Inflammatory macrophage treated with lipopolysaccharide for 1 hour (primary cell): ENCODE data around the gene CCDC126.
A peak's percentile ranks its signal among the peaks of the same experiment; 100 is the strongest.
"Not testable (repeated sequence)": the region's sequence is repeated elsewhere in the genome, so short reads cannot be mapped to it uniquely, and the experiment has no call there.

Experiments
- DNase-seq, 2 donors: peaks; one replicate each; pipeline ENCODE4 v3.0.0-alpha.2; 2020 to 2022

The CCDC126 gene

DNA sequence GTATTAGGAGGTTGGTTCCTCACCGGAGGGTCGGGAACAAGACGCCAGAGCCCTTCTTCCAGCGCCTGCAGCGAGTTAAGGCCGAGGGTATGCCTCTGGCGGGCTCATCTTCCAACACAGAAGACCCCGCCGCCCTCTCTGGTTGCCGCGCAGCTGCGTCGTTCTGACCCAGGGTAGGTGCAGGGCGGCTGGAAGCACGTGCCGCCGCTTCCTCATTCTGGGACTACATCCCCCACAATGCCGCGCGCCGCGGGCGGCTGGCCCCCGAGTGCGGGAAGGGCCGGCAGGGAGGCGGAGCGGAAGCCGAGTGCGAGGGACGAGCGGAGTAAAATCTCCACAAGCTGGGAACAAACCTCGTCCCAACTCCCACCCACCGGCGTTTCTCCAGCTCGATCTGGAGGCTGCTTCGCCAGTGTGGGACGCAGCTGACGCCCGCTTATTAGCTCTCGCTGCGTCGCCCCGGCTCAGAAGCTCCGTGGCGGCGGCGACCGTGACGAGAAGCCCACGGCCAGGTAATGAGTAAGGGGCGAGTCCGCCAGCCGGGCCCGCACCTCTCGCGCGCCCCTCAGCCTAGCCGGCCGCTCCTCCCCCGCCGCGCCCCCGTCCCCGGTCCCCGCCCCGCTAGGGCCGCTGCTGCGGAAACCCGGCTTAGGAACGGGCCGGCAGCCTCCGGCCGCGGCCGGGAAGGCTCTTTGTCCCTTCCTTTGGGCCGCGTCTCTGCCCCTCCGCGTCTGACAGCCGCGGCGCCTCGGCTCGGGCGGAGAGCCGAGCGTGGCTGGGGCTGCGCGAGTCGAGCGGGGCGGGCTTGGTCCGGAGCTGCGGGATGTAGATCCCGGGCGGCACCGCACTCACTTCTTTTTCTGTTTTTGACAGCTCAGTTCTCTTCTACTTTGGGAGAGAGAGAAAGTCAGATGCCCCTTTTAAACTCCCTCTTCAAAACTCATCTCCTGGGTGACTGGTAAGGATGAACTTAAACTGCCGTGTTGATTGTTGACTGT lies at the start of gene CCDC126:
CCDC126 (plus strand) TSS at position 289 of the 998 bp plus-strand sequence. CDS start 13,934 bp downstream, outside the sequence.
- DNase-seq: peak; percentile 87 to 92

GRCh38 chr7:23547662-23548061 lies 49.5 kb upstream of the CCDC126 start:
- no peak for DNase-seq

GRCh38 chr7:23558303-23558702 lies 38.9 kb upstream of the CCDC126 start:
- no peak for DNase-seq

GRCh38 chr7:23570592-23571200 lies 26.5 kb upstream of the CCDC126 start:
- peak; percentile 55 to 90 for DNase-seq

DNA sequence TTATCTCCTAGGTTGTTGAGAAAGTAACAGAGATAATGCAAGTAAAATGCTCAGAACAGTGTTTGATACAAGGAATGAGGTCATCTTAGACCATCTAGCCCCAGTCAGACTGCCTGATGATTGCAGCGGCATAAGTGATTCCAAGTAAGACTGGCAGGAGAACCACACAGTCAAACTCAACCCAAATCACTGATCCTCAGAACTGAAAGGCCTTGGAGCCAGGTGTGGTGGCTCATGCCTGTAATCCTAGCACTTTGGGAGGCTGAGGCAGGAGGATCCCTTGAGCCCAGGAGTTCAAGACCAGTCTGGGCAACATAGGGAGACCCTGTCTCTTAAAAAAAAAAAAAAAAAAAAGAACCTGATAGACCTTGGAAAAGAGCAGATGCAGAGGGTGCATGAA lies 15.2 kb upstream of the CCDC126 start:
- not testable (repeated sequence) for DNase-seq

GRCh38 chr7:23585304-23585703 lies 11.9 kb upstream of the CCDC126 start:
- DNase-seq: not testable (repeated sequence)

GRCh38 chr7:23586159-23586558 lies 11.0 kb upstream of the CCDC126 start:
- no peak for DNase-seq

DNA sequence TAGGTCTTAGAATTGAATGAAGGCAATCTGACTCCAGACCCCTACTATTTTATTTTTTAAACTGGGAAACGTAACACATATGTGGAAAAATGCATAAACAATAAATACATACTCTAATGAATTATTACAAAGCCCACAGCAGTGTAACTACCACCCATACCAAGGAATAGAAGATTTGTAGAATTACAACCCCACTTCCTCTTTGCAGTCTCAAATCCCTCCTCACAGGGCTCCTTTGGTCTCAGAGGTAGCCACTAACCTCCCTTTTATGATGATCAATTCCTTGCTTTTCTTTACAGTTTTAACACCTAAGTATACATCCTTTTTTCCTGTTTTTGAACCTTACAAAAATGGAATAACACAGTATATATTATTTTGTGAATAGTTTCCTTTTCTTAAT lies 6.7 kb upstream of the CCDC126 start:
- no peak for DNase-seq

- no peak for DNase-seq
Measured at GRCh38 chr7:23593706-23594105, 3.5 kb upstream of the CCDC126 start.

DNA sequence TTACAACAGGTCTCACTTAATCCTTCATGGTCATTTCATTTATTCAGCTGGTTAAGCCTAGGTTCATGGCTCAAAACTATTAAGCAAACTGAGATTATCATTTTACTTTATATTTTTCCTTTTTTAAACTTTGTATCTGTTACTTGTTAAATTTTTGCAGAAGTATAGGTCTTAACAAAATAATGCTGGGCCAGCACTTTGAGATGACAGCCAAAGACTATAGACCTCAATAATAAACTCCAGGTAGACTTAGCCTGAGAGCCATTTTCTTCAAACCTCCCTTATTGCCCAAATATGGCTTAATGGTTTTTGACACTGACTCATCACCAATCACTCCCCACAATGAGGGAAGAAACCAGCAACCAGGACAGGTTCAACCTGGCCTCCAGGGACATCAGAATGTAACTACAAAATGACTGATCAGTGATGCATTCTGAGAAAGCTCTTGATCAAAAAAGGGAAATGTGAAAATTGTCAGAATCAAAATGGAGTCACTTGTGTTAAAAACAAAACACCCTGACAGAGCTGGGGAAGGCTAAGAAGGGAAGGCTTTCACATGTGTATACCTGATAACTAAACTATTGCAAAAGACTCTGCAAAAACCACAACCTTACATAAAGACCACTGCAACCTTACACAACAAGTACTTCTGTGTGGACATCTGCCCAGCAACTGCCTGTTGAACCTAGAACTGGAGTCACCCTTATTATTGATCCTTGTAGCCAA lies 2.1 kb upstream of the CCDC126 start:
- no peak for DNase-seq

DNA sequence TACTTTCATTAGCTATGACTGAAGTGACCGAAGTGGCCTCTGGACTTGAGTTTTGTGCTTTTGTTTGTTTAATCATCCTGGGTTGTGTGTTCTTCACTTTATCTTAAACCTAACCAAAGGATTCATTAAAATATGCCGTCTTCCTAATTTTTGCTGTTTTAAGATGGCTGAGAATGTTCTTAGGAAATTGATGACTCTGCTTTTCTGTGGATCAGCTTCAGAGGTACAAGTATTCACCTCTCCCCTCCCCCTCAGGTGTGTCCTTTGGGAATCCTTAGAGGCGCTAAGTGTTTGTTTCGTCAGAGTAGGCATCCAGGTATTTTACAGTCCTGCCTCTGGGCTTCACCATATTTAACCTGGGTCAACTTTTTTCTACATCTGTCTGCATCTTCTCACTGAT lies 1.1 kb downstream of the CCDC126 start:
- no peak for DNase-seq

- no peak for DNase-seq
Measured at GRCh38 chr7:23600236-23600635, 3.1 kb downstream of the CCDC126 start.

DNA sequence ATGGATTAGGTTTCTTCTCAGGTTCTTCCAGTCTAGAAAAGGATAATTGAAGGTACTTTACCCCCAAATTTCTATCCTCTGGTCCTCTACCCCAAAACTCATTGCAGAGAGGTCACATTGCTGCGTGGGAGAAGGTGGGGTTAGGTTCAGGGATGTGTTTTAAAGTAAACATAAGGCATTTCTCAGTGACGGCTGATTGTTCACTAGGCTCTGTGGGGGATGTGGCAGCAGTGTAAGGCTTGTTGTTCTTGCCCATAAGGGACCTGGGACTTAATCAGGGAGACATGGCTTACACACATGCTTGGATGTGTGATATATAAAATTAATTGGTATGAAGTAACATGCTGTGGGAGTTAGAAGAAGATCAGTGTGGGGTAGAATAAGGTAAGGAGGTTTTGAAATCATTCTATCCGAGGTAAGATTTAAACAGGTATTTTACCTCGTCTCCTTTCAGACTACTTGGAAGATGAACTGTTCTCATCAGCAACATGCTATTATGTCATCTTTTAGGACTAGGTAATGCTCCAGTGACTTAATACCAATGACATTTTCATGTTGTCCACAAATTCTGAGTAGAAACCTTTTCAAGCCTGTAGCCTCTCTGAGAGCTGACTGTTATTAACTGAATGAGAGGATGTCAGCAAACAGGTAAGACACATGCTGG lies 6.6 kb downstream of the CCDC126 start:
- no peak for DNase-seq

GRCh38 chr7:23604296-23604640 lies 7.1 kb downstream of the CCDC126 start:
- DNase-seq: no peak

- no peak for DNase-seq
Measured at GRCh38 chr7:23607130-23607529, 9.9 kb downstream of the CCDC126 start.

DNA sequence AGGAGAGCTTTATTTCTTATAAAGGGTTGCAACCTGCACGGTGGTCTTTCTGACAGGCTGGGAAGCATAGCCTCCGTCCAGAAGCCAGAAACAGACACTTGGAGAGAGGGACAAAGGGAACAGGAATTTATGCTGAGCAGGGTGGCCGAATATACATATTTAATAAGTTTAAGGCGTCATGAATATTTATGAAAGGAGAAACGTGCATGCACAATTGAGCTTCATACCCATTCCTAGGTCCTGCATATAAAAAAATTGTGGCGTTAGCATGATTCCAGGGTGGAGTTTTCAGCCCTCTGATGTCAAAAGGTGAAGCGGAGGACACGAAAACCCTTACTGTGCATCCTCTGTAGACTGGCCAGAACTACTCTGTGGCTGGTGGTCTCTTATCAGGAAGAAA lies 10.7 kb downstream of the CCDC126 start:
- DNase-seq: no peak

- no peak for DNase-seq
Measured at GRCh38 chr7:23615331-23615730, 18.1 kb downstream of the CCDC126 start.

GRCh38 chr7:23616593-23616992 lies 19.4 kb downstream of the CCDC126 start:
- no peak for DNase-seq

DNA sequence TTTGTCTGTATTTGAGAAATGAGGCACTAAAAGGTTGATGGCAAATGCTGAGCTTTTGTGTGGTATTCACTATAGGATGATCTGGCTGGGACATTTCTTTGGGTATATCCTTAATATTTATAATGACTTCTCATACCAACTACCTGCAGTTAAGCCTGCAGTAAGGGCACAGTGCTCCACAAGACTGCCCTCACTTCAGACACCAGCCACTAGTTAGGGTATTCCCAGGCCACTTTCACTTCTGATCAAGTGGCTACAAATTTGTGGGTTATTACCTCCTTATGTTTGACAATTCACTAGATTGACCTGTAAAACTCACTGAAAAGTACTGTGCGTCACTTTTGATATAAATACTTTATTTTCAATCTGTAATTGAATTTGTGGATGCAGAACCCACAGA lies 20.3 kb downstream of the CCDC126 start:
- DNase-seq: no peak

DNA sequence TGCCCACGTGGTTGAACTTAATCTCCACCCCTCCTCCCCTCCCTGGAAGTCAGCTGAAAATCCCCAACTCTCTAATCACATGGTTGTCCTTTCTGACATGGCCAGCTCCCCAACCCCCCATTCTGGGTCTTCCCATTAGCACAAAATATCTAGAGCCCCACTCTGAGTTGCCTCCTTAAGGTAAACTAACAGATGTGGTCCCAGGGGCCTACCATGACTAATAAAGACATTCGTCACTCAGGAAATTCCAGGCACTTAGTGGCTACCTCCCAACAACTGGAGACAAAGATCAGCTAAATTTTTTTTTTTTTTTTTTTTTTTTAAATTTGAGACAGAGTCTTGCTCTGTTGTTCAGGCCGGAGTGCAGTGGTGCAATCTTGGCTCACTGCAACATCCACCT lies 21.1 kb downstream of the CCDC126 start:
- DNase-seq: no peak

DNA sequence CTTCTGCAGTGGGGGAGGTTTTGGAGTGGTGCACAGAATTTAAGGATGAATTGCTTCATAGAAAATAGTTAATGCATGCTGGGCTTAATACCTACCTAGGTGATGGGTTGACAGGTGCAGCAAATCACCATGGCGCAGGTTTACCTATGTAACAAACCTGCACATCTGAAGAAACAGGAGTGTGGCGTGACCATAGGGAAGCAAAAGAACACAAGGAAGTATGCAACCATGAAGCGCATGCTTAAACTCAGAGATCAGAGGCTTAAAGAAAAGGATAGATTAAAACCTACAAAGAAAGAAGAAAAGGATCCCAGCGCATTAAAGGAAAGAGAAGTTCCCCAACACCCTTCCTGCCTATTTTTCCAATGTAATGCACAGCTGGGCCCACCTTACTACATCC lies 22.0 kb downstream of the CCDC126 start:
- DNase-seq: no peak

- no peak for DNase-seq
Measured at GRCh38 chr7:23622506-23622925, 25.3 kb downstream of the CCDC126 start.

GRCh38 chr7:23628370-23628769 lies 31.2 kb downstream of the CCDC126 start:
- no peak for DNase-seq
